SK-N-SH (cell line): ENCODE data around the gene CRYBG2. TPM values are rescaled to one million over a fixed set of nuclear protein-coding genes. Genes with fewer than 3 reads are reported as not detected.

Source experiments
- CTCF ChIA-PET: fragments of 300-600, 350-600 bp; formaldehyde crosslinking; extraction: SDS; loops from one replicate; lab custom pipeline; 2021; lab: Yijun Ruan, JAX
- POLR2A ChIA-PET: fragments of 350-600 bp; sonication (Branson Sonifier 250); formaldehyde crosslinking; extraction: SDS; loops from one replicate; lab custom pipeline; 2020; ENCODE audit warnings: antibody characterized with exemption, inconsistent platforms; lab: Yijun Ruan, JAX
- DNase-seq: peaks from one replicate; pipeline ENCODE4 v3.0.0; 2012
- H2AFZ ChIP-seq: fragments of 200-600 bp; sonication (generic); 2 replicates; pipeline ENCODE4 v1.8.1; 2016; ENCODE audit warnings: antibody characterized with exemption, mild to moderate bottlenecking, low read depth
- H3F3A ChIP-seq: fragments of 200-600 bp; sonication (generic); replicated peaks from 2 replicates; pipeline ENCODE3; 2016; ENCODE audit warnings: antibody characterized with exemption, mild to moderate bottlenecking; ENCODE audit not compliant: insufficient read depth
- H3K27ac ChIP-seq, 2 experiments: fragments of 200-500 bp in 1 of 2; fragments of 200-600 bp in 1 of 2; sonication (Bioruptor generic) in 1 of 2; sonication (generic), shearing (Covaris generic) in 1 of 2; 2 replicates each; pipeline versions ENCODE4 v1.5.1 to v1.6.1; 2014 to 2016; ENCODE audit warnings: low read depth in 2 of 2, inconsistent platforms in 1 of 2, low read length in 1 of 2, mild to moderate bottlenecking in 1 of 2, mixed read lengths in 1 of 2
- H3K27me3 ChIP-seq: fragments of 200-600 bp; sonication (generic), shearing (Covaris generic); 2 replicates; pipeline ENCODE4 v1.6.1; 2016; ENCODE audit warnings: mixed run types; ENCODE audit not compliant: insufficient read depth
- H3K36me3 ChIP-seq, 2 experiments: fragments of 200-500 bp in 1 of 2; fragments of 200-600 bp in 1 of 2; sonication (Bioruptor generic) in 1 of 2; sonication (generic) in 1 of 2; replicated peaks in 1 of 2; 2 replicates each; pipeline versions ENCODE3 to v1.5.1; 2014 to 2016; ENCODE audit warnings: low read length in 1 of 2, mild to moderate bottlenecking in 1 of 2; ENCODE audit not compliant: insufficient read depth in 2 of 2, control insufficient read depth in 1 of 2
- H3K4me1 ChIP-seq, 2 experiments: fragments of 200-500 bp in 1 of 2; fragments of 200-600 bp in 1 of 2; sonication (Bioruptor generic) in 1 of 2; sonication (generic), shearing (Covaris generic) in 1 of 2; 2 replicates each; pipeline versions ENCODE4 v1.5.1 to v1.6.1; 2014 to 2016; ENCODE audit warnings: low read depth in 1 of 2, low read length in 1 of 2, mixed run types in 1 of 2; ENCODE audit not compliant: insufficient read depth in 2 of 2, control insufficient read depth in 1 of 2
- H3K4me2 ChIP-seq: fragments of 200-600 bp; sonication (generic), shearing (Covaris generic); 2 replicates; pipeline ENCODE4 v1.6.1; 2017; ENCODE audit warnings: mixed run types
- H3K4me3 ChIP-seq, 2 experiments: fragments of 200-500 bp in 1 of 2; fragments of 200-600 bp in 1 of 2; sonication (Bioruptor generic) in 1 of 2; sonication (generic), shearing (Covaris generic) in 1 of 2; 2 replicates each; pipeline versions ENCODE4 v1.5.1 to v1.8.1; 2014 to 2016; ENCODE audit warnings: low read depth in 2 of 2, inconsistent platforms in 1 of 2, low read length in 1 of 2, mild to moderate bottlenecking in 1 of 2, mixed read lengths in 1 of 2, moderate library complexity in 1 of 2
- H3K79me2 ChIP-seq: fragments of 200-600 bp; sonication (generic); 2 replicates; pipeline ENCODE4 v1.8.1; 2017; ENCODE audit warnings: mild to moderate bottlenecking; ENCODE audit not compliant: insufficient read depth
- H3K9ac ChIP-seq: fragments of 200-600 bp; sonication (generic); 2 replicates; pipeline ENCODE4 v1.6.1; 2017; ENCODE audit warnings: mixed run types
- H3K9me2 ChIP-seq: fragments of 200-600 bp; sonication (generic); 2 replicates; pipeline ENCODE4 v1.6.1; 2017; ENCODE audit warnings: mixed run types
- H3K9me3 ChIP-seq: fragments of 200-600 bp; sonication (generic); 2 replicates; pipeline ENCODE4 v1.6.1; 2017; ENCODE audit warnings: mixed run types, mild to moderate bottlenecking, moderate library complexity
- H4K20me1 ChIP-seq: fragments of 200-600 bp; sonication (generic); 2 replicates; pipeline ENCODE4 v1.6.1; 2017; ENCODE audit warnings: mild to moderate bottlenecking, mixed run types; ENCODE audit not compliant: insufficient read depth
- EP300 ChIP-seq, 2 experiments: IDR thresholded peaks; 2 replicates each; pipeline versions ENCODE4 v1.4.0 to v1.6.1; 2012; ENCODE audit warnings: borderline replicate concordance in 1 of 2, low read depth in 1 of 2, low read length in 1 of 2
- FOSL2 ChIP-seq: IDR thresholded peaks from 2 replicates; pipeline ENCODE4 v1.4.0; 2012; ENCODE audit warnings: low read depth, mild to moderate bottlenecking, moderate library complexity, borderline replicate concordance
- FOXJ3 ChIP-seq: sonication (generic); formaldehyde crosslinking; IDR thresholded peaks from 2 replicates; pipeline ENCODE4 v1.5.1; 2020; ENCODE audit warnings: mild to moderate bottlenecking, missing genetic modification reagents
- GABPA ChIP-seq: IDR thresholded peaks from 2 replicates; pipeline ENCODE4 v1.4.0; 2012; ENCODE audit warnings: low read depth, mild to moderate bottlenecking
- MAX ChIP-seq: IDR thresholded peaks from 2 replicates; pipeline ENCODE4 v1.4.0; 2012; ENCODE audit warnings: low read depth
- NFIC ChIP-seq: IDR thresholded peaks from 2 replicates; pipeline ENCODE4 v1.4.0; 2012; ENCODE audit warnings: borderline replicate concordance
- NRF1 ChIP-seq: IDR thresholded peaks from 2 replicates; pipeline ENCODE4 v1.6.1; 2012; ENCODE audit warnings: low read depth, mild to moderate bottlenecking, low read length
- POLR2AphosphoS5 ChIP-seq: IDR thresholded peaks from 2 replicates; pipeline ENCODE4 v1.6.1; 2012; ENCODE audit warnings: low read depth, low read length
- RAD21 ChIP-seq: IDR thresholded peaks from 2 replicates; pipeline ENCODE4 v1.6.1; 2012; ENCODE audit warnings: mild to moderate bottlenecking, low read length
- RFX5 ChIP-seq: IDR thresholded peaks from 2 replicates; pipeline ENCODE4 v1.6.1; 2012; ENCODE audit warnings: mild to moderate bottlenecking, improper control_type of control experiment, low read length
- SIN3A ChIP-seq: IDR thresholded peaks from 2 replicates; pipeline ENCODE4 v1.6.1; 2012; ENCODE audit warnings: low read depth, mild to moderate bottlenecking, low read length, moderate library complexity, borderline replicate concordance
- TCF12 ChIP-seq: IDR thresholded peaks from 2 replicates; pipeline ENCODE4 v1.4.0; 2012
- WGBS: methylation state at CpG from one replicate; pipeline ENCODE4 v1.1.6; 2017; ENCODE audit warnings: low lambda C conversion rate; 5-methylcytosine and 5-hydroxymethylcytosine counted together
- polyA plus RNA-seq, 3 experiments: library from polyadenylated mRNA; depleted of rRNA; stranded (reverse); fragments of >200 nt; gene quantifications; 2 replicates each; pipeline ENCODE4 v1.2.3, GENCODE V29; 2012

CRYBG2 gene
- polyA plus RNA-seq, 1 of the 3 experiments (the other 2 are of a cell fraction), result 0.08 TPM

- POLR2A ChIA-PET, result no interaction called here
- H3K4me1 ChIP-seq, result no peaks in the 10 kb centered on the region
Observed at GRCh38 chr1:26297057-26297790, 56.7 kb downstream of the CRYBG2 start.

GRCh38 chr1:26296340-26297056 is 57.4 kb downstream of the CRYBG2 start:
- DNase-seq, result no peak
- H3K79me2 ChIP-seq, result no peaks in the 10 kb centered on the region
- peaks cover 0 to 2% of the 10 kb centered on the region in 2 experiments; a peak in 1 of 4 replicates for H3K4me1 ChIP-seq
- no peaks in the 10 kb centered on the region for H3F3A ChIP-seq
- WGBS, result 74% methylated on average over 11 of the region's 16 CpGs
- H3K9ac ChIP-seq, result no peak overlapping the region
- no peak overlapping the region for H3K27ac ChIP-seq
- no peaks in the 10 kb centered on the region for H3K36me3 ChIP-seq
- CTCF ChIA-PET, result interaction anchor here (1.0 to 7.1 kb wide), 8 partner anchors 10 to 151 kb away, joined by 3 to 48 read pairs (median 4); partner anchors contain the start of genes CD52, SH3BGRL3 and ZNF593
- H3K4me3 ChIP-seq, result no peak overlapping the region
- H4K20me1 ChIP-seq, result no peaks in the 10 kb centered on the region
- POLR2A ChIA-PET, result no interaction called here
- H3K4me2 ChIP-seq, result no peak overlapping the region
- no peaks in the 10 kb centered on the region for H3K9me3 ChIP-seq
- H3K9me2 ChIP-seq, result no peaks in the 10 kb centered on the region
- H2AFZ ChIP-seq, result no peak overlapping the region
- no peaks in the 10 kb centered on the region for H3K27me3 ChIP-seq
- TF ChIP-seq FOSL2 (no peak), POLR2AphosphoS5 (no peak), RAD21 (no peak), NRF1 (no peak)

More at GRCh38 chr1:26297057-26297790, 56.7 kb downstream of the CRYBG2 start:
- no peak for TF ChIP-seq SIN3A
- no peak for TF ChIP-seq TCF12
- TF ChIP-seq NRF1, result no peak
- no peak for TF ChIP-seq NFIC
- TF ChIP-seq GABPA, result no peak
- no peak for TF ChIP-seq EP300 (IDR thresholded peaks at IDR 0.05; ENCODE audit: borderline replicate concordance in 1 of 2, low read depth in 1 of 2, low read length in 1 of 2)
- TF ChIP-seq FOXJ3 (CRISPR knock-in tag), result no peak
- TF ChIP-seq RFX5, result no peak
- TF ChIP-seq MAX, result no peak
- Histone ChIP-seq H3K79me2 (no peaks in the 10 kb centered on the region), H2AFZ (no peak overlapping the region), H3F3A (no peaks in the 10 kb centered on the region), H3K9me3 (no peaks in the 10 kb centered on the region), H3K9ac (no peak overlapping the region), H3K27ac (no peak overlapping the region), H3K4me3 (no peak overlapping the region), H3K27me3 (no peaks in the 10 kb centered on the region), H3K9me2 (no peaks in the 10 kb centered on the region), H4K20me1 (no peaks in the 10 kb centered on the region), H3K36me3 (no peaks in the 10 kb centered on the region), H3K4me2 (no peak overlapping the region)
- DNase-seq, result no peak
- CTCF ChIA-PET, result interaction anchor here (0.7 to 7.1 kb wide), 7 partner anchors 11 to 152 kb away, joined by 3 to 48 read pairs (median 4); partner anchors contain the start of genes CD52, SH3BGRL3 and ZNF593
- WGBS, result 100% methylated on average over 4 of the region's 12 CpGs
